HepG2 (cell line): ENCODE results near the gene CTSA.

Source experiments
- BRF2 ChIP-seq: sonication (generic); formaldehyde crosslinking; IDR thresholded peaks from 2 replicates; pipeline ENCODE4 v1.8.1; 2022; ENCODE audit warnings: mild to moderate bottlenecking, missing genetic modification reagents
- CREM ChIP-seq, 2 experiments: sonication (generic) in 1 of 2; formaldehyde crosslinking in 1 of 2; IDR thresholded peaks; 2 replicates each; pipeline versions ENCODE4 v1.4.0 to v1.6.1; 2016 to 2020; ENCODE audit warnings: antibody characterized with exemption in 1 of 2, mild to moderate bottlenecking in 1 of 2, missing genetic modification reagents in 1 of 2
- FOXM1 ChIP-seq: sonication (generic); formaldehyde crosslinking; IDR thresholded peaks from 2 replicates; pipeline ENCODE4 v1.5.0; 2020; ENCODE audit warnings: missing genetic modification reagents
- HDAC2 ChIP-seq: sonication (generic); formaldehyde crosslinking; IDR thresholded peaks from 2 replicates; pipeline ENCODE4 v1.4.0; 2020; ENCODE audit warnings: missing genetic modification reagents
- RFX5 ChIP-seq: IDR thresholded peaks from 2 replicates; pipeline ENCODE4 v1.6.1; 2011; ENCODE audit warnings: low read depth, low read length, improper control_type of control experiment
- SMAD3 ChIP-seq: sonication (generic); formaldehyde crosslinking; IDR thresholded peaks from 2 replicates; pipeline ENCODE4 v1.4.0; 2020; ENCODE audit warnings: missing genetic modification reagents
- SMC3 ChIP-seq: IDR thresholded peaks from 2 replicates; pipeline ENCODE4 v1.6.1; 2011; ENCODE audit warnings: low read length, improper control_type of control experiment
- ZBTB26 ChIP-seq: IDR thresholded peaks from 2 replicates; pipeline ENCODE4 v1.6.1; 2016; ENCODE audit warnings: missing compliant biosample characterization, missing genetic modification reagents, borderline replicate concordance
- ZBTB46 ChIP-seq: sonication (generic); formaldehyde crosslinking; IDR thresholded peaks from 2 replicates; pipeline ENCODE4 v1.4.0; 2020; ENCODE audit warnings: mild to moderate bottlenecking, missing genetic modification reagents, borderline replicate concordance
- ZFP36 ChIP-seq: fragments of 150-350 bp; IDR thresholded peaks from 2 replicates; pipeline ENCODE4 v1.6.1; 2018; ENCODE audit warnings: borderline replicate concordance, low read length, low read depth; ENCODE audit not compliant: partially characterized antibody
- ZNF143 ChIP-seq: sonication (generic); formaldehyde crosslinking; IDR thresholded peaks from 2 replicates; pipeline ENCODE4 v1.4.0; 2020; ENCODE audit warnings: missing genetic modification reagents
- TF ChIP-seq, protein P1 (sequence below): sonication (generic); formaldehyde crosslinking; IDR thresholded peaks from 2 replicates; pipeline ENCODE4 v1.5.0; 2020; ENCODE audit warnings: mild to moderate bottlenecking, missing genetic modification reagents, moderate library complexity

GRCh38 chr20:45850238-45850637, 40.9 kb upstream of the CTSA start:
- TF ChIP-seq, protein P1, sequence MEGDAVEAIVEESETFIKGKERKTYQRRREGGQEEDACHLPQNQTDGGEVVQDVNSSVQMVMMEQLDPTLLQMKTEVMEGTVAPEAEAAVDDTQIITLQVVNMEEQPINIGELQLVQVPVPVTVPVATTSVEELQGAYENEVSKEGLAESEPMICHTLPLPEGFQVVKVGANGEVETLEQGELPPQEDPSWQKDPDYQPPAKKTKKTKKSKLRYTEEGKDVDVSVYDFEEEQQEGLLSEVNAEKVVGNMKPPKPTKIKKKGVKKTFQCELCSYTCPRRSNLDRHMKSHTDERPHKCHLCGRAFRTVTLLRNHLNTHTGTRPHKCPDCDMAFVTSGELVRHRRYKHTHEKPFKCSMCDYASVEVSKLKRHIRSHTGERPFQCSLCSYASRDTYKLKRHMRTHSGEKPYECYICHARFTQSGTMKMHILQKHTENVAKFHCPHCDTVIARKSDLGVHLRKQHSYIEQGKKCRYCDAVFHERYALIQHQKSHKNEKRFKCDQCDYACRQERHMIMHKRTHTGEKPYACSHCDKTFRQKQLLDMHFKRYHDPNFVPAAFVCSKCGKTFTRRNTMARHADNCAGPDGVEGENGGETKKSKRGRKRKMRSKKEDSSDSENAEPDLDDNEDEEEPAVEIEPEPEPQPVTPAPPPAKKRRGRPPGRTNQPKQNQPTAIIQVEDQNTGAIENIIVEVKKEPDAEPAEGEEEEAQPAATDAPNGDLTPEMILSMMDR = no peak
- no peak for TF ChIP-seq SMC3
- TF ChIP-seq RFX5 = no peak
- no peak for TF ChIP-seq FOXM1 (CRISPR knock-in tag)
- no peak for TF ChIP-seq SMAD3 (CRISPR knock-in tag)
- TF ChIP-seq ZNF143 = no peak
- TF ChIP-seq ZBTB26 (CRISPR knock-in tag) = no peak
- TF ChIP-seq ZBTB46 (CRISPR knock-in tag) = no peak
- no peak for TF ChIP-seq CREM (IDR thresholded peaks at IDR 0.05)
- TF ChIP-seq CREM (CRISPR knock-in tag; IDR thresholded peaks at IDR 0.05) = no peak
- TF ChIP-seq ZFP36 = no peak
- no peak for TF ChIP-seq HDAC2 (CRISPR knock-in tag)
- no peak for TF ChIP-seq BRF2 (CRISPR knock-in tag)
